GM21529 (cell line): ENCODE results near the gene NEUROD1.
"Not testable (repeated sequence)": the region's sequence is repeated elsewhere in the genome, so short reads cannot be mapped to it uniquely, and the experiment has no call there.

Source experiments
- ATAC-seq: cut with Tn5 transposase; IDR thresholded peaks from one replicate; pipeline ENCODE4 v1.9.1; 2021; ENCODE audit not compliant: unreplicated experiment

The NEUROD1 gene

DNA sequence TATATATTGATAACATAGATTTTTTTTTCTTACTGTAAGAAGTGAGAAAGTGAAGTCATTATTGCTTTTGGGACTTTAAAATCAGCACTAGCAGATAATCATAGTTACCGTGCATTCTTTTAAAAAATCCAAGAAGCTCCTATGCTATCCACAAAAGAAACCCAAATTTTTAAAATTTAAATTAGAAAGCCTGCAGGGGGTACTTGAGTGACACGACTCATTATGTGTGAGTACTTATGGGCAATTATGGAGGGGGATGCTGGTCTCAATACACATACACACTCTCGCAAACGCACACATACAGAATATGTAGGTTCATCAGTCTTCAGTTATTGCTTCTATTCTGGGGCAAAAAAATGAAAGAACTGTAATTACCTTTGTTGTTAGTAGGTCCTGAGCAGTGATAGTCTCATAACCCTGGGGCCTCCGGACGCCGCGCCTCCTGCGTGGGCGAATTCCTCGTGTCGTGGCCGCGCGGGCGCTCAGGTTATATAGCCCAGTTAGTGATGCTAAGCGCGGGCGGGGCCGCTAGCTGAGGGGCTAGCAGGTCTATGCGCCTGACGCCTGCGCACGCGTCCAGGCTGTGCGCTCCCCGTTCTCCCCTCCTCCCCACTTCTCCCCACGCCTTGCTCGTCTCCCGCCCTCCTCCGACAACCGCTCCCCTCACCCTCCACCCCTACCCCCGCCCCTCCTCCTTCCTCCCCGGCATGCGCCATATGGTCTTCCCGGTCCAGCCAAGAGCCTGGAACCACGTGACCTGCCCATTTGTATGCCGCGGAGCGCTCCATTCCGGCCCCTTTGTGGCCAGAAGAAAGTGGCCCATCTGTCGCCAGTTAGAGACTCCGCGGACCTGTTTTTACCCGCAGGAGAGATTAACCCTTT lies at the start of gene NEUROD1:
Gene NEUROD1 (minus strand): TSS at position 463 of the 882 bp plus-strand sequence. CDS start 1,657 bp downstream, outside the sequence.
- no peak for ATAC-seq

DNA sequence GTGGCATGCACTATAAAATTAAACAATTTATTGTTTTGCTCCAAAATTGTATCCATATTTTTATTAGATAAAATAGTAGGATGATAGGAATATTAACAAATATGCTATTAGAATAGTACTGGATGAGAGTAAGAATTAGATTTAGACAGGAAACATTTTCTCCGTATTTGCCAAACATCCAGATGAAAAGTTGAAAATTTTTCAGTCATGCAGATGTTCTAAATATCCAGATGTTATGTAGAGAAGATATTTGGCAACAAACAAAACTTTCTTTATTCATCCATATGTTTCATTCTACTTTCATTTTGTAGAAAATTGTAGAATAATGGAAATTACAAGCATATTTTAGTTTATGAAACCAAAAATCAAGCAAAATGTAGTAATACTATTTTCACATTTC lies 45.2 kb upstream of the NEUROD1 start:
- ATAC-seq, result no peak

DNA sequence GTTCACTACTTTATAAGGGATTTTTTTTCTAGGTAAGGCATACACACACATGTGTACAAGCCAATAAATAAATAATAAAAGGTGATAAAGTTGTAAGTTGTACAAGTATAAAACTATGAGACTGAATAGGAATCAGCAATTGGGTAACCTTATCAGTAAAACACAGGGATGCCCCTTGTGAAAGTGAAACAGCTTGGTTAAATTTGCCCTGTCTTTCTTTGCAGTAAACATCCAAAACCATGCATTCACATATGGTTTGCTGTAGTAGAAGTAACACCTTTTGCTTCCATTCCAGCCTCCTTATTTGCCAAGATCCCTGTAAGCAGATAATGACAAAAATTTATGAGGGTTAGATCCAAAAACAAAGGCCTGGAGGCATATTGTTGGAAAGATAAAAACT lies 44.3 kb upstream of the NEUROD1 start:
- ATAC-seq, result no peak

DNA sequence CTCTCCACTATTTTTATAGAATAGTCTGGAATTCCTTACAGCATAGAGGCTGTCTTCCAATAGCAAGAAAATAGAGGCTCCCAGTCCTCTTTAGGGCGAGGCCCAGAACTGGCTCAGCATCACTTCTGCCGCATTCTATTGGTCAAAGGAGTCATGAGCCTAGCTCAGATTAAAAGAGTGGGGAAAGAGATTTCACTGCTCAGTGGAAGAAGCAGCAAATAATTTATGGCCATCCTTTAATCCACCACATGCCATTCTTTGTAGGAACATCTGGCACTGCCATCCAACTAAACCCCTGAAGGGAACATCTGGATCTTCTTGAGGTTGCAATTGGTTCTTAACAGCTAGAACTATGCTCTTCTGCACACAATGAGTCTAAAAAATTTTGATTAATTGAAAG lies 43.4 kb upstream of the NEUROD1 start:
- no peak for ATAC-seq

DNA sequence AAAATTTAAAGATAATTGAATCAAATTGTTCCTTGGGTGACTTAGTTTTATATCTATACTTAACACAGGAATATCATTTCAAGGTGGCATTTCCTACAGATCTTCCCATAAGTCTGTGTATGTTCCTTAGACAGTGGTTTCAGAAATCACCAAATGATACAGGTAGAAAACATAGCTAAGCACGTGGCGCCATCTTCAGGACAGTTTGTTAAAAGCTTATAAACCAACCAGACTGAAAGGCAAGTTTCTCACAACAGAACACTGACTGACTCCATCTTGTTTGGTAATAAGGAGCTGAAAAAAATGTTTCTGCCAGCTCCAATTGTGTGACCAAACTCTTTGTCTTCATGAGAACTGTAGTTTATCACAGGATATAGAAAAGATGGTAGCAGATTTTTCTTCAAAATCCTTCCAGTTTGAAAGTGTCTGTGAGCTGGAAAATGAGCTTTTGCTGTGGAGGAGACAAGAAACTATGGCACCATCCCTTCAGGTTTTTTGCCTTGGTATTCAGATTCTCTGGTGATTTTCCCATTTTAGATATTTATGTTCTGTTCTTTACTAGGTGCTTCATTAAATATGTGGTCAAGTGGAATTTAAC lies 34.8 kb upstream of the NEUROD1 start:
- ATAC-seq, result peak; percentile 96

DNA sequence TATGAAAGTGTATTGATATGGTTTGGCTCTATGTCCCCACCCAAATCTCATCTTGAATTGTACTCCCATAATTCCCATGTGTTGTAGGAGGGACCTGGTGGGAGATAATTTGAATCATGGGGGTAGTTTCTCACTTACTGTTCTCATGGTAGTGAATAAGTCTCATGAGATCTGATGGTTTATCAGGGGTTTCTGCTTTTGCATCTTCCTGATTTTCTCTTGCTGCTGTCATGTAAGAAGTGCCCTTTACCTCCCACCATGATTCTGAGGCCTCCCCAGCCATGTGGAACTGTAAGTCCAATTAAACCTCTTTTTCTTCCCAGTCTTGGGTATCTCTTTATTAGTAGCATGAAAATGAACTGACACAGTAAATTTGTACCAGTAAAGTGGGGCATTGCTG lies 30.7 kb upstream of the NEUROD1 start:
- ATAC-seq, result not testable (repeated sequence)

DNA sequence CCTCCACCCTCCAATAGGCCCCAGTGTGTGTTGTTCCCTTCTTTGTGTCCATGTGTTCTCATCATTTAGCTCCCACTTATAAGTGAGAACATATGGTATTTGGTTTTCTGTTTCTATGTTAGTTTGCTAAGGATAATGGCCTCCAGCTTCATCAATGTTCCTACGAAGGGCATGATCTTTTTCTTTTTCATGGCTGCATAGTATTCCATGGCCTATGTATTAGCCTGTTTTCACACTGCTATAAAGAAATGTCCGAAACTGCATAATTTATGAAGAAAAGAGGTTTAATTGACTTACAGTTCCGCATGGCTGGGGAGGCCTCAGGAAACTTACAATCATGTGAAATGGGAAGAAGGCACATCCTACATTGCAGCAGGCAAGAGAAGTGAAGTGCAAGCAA lies 22.2 kb upstream of the NEUROD1 start:
- not testable (repeated sequence) for ATAC-seq

DNA sequence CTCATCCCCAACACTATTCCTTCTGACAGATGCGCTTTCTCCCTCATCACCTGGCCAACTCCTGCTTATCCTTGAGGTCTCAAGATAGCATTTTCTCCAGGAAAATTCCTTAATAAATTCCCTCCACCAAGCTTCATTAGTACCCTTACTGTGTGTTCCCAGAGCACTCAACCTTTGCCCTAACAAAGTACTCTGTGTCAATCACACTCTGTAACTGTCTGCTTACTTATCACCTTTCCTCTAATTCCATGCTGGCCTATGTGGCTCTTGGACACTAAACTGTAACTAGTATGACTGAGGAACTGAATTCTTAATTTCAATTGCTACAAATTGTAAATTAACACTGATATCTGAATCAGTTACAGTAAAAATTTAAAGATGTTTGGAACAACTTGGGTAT lies 17.9 kb upstream of the NEUROD1 start:
- no peak for ATAC-seq

DNA sequence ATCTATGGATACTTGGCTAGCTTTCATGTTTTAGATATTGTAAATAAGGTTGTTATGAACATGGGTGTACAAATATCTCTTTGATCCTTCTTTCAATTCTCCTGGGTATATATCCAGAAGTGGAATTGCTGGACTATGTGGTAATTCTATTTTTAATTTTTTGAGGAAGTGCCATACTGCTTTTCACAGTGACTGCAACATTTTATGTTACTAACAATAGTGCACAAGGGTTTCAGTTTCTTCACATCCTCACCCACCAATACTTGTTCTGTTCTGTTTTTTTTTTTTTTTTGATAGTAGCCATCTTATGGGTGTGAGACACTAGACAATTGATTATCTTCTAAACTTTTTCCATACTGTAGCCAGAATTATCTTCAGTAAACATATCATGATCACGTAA lies 17.3 kb upstream of the NEUROD1 start:
- no peak for ATAC-seq

DNA sequence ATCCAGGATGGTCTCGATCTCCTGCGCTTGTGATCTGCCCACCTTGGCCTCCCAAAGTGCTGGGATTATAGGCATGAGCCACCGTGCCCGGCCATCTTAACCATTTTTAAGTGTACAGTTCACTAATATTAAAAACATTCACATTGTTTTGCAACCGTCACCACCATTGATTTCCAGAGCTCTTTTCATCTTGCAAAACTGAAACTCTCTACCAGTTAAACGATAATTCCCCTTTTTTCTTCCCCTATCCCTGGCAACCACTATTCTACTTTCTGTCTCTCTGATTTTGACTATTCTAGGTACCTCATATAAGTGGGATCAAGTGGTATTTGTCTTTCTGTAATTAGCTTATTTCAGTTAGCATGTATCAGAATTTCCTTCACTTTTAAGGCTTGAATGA lies 16.8 kb upstream of the NEUROD1 start:
- no peak for ATAC-seq

DNA sequence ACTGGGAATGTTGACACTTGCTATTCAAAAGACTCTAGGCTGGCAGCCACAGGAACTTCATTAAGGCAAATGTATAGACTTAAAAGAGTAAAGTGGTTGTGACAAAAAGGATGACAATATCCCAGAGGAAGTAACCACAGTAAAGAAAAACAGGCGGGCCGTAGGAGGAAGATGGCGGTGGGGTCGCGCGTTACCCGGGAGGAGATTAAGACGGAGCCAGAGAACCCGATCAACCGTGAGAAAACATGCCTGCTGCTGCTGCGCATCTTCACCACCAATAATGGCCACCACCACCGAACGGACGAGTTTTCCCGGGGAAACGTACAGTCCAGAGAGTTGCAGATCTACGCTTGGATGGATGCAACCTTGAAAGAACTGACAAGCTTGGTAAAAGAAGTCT lies 14.0 kb upstream of the NEUROD1 start:
- no peak for ATAC-seq

DNA sequence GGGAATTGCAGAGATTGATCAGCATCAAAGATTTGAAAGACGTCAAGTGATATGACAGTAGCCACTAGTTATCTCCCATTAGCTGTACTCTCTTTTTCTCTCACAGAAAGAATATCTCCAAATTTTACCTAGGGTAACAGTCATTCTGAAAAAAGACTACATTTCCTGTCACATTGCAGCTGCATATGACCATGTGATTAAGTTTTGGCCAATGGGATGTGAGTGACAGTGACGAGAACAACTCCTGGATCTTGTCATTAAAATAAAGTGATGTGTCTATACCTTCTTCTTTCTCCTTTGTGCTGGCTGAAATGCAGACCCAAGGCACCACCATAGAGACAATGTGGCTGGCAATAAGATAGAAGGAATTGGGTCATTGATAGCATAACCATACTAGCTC lies 10.5 kb upstream of the NEUROD1 start:
- no peak for ATAC-seq

DNA sequence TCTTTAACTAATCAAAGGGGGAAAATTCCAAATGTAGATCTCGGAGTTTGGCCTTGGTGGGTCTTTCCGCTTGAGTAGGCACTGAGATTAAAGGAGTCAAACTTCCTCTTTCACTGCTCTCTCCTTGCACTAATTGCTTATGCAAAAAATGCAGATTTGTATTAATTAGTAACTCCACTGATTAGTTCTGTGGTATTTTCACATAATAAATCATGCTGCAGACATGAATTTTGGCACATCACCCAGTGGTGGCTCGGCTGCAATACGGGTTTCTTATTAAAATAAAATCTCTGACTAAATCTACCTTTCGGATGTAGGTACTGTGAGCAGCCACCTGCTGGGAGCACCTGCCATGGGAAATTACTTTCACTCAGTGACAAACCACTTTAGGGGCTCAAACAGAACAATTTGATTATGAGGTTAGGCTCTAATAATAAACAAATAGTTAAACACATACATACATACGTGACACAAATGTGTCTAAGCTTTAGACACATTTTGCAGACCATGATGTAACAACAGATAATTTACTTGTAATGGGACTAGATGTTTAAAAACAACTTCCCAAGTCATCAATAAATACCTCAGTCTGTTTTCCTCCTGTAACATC lies 6.4 kb upstream of the NEUROD1 start:
- ATAC-seq, result no peak

DNA sequence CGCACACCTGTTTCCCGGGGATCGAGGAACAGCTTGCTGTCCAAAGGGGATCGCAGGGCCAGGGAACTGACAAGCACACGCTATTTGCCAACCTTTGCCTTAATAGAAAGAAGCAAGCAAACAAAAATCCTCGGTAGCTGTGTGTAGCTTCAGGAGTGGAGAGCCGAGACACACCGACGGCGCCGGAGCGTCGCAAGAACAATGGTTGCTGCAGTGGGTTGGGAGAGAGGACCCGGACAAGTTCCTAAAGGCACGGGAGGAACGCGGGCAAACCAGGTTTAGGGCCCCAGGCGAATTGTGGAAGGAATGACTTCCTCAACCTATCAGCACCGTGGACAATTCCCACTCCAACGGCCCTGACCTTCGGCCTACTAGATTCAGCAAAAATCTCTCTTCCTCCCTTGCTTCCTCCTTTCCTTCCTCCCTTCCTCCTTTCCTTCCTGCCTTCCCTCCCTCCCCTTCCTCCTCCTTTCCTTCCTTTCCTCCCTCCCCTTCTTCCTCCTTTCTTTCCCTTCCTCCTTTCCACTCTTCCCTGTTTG lies 4.9 kb upstream of the NEUROD1 start:
- no peak for ATAC-seq

DNA sequence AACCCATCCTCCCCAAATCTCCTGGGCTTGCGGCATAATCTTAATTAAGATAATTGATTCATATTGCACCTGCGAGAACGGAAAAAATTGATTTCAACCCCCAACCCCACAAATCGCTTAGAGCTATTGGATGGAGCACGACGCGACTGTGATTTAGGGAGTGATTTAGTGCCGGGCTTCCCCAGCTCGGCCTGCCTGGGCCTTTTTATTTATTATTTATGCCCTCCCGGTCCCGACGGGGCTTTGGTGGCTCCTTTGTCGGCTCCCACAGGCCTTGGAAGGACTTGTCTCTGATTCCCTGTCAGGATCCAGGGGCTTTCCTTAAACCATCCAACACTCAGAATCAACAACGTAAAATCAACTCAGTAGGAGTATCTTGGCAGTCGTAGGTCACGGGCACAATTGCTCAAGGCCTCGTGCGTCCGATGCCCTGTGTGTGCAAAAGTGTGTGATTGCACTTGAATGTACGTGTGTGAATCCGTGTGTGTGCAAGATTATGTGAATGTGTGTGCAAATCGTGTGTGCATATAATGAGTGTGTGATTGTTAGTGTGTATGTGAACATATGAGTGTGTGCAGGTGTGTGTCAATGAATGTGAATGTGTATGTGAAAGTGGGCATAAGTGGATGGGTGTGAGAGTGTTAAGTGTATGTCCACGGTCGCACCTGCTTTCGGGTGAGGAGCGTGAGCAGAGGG lies 4.3 kb upstream of the NEUROD1 start:
- ATAC-seq, result no peak

DNA sequence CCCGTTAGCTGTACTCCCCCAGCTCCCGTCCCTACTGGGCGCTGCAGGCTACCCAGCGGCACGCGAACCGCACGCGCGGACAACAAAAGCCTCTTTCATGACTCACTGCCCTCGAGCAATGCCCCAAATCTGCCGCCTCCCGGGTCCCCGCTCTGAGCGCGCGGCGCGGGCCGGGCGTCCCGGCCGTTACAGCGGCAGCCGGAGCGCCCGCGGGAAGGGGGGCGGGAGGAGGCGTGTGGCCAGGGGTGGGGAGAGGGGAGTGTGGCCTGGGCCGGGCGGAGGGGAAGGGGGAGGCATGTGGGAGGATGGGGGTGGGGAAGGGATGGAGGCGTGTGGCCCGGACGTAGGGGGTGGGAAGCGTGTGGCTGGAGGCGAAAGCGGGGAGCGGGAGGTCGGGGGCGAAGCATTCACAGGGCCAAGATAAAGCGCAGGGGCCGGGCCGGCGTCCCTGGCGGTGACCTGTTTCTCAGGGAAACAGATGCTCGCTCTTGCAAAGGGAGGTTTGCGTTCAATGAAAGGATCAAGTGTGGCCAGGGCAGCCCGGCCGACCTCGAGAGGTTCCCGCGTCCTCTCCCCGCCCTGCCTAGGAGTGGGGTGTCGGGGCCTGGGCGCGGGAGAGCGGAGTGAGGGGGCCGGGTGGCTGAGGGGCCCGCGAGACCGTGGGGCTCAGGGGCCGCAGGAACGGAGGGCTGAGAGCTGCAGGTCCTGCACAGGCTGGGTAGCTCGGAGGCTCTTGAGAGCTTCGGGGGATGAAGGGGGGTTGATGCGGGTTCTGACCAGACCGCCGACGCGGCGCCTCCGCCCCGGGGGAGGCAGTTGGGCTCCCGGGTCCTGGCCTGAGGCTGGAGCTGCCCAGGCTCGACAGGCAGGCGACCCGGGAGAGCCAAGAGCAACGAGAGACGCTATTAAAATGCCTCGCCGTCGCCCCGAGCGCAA lies 3.5 kb upstream of the NEUROD1 start:
- ATAC-seq, result no peak

DNA sequence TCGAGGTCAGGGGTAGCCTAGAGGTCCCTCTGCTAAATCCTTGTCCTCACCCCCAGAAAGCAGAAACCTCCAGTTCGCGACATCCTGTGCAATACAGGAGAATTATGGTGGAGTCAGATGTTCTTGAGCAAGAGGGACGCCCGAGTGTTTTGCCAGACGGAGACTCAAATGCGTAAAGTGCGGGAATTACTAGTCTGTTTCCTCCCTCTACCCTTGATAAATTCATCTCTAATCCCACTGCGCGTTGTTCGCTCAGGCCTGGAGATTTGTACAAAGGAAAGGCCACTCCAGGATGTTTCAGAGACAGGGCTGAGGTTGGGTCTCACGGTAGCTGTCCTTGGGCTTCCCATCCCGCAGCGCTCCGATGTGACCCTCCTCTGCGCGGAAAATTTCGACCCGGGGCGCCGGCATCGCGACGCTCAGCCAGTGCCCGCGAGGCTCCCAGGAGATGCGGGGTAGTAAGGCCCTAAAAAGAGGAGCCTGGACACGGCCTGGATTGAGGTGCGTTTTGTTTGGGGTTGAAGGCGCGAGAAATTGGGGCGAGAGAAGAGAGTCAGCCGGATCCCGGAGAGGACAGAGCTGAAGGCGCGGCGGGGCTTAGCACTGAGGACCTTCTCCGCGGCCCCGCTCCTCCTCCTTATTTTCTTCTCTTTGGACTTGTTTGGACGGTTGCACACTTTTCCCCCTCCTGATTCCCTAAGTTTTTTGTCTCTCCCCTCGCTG lies 2.6 kb upstream of the NEUROD1 start:
- ATAC-seq, result no peak

DNA sequence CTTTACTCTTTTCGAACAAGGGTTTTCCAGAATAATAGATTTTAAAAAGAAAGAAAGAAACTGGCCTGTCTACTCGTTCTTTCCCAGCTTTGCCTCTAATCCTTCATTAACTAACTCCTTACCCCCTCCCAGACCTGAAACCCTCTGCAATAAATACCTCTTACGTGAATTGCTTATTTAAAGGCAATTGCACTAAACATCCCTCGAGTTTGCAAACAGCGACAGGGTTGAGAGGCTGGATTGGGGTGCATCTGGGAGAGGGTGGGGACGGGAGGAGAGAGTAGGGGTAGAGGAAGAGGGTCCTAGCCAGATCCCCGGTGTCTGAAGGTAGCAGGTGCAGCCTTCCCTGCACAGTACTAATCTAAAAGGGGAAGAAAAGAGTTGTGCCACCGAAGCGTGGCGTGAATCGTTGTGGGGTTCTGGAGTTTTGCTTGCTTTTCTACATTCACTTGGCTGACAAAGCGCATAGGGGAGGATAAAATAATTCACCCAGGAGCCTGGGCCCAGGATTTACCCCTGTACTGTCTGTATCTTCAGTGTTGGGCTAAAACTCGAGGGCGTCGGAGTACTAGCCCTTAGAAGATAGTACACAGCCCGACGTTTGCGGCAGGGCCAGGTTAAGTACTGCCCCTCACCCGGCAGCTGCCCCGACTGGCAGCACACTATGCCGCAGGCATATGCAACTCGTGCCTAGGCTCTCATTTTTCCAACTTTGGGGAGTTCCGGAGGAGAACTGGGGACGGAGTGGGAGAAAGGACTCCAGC lies 1.9 kb upstream of the NEUROD1 start:
- ATAC-seq, result no peak
